CD4-positive, alpha-beta T cell treated with Interleukin-6 at 100 ng/mL for 8 hours (primary cell): ENCODE data around the gene ZNF439.
"Not testable (repeated sequence)": the region's sequence is repeated elsewhere in the genome, so short reads cannot be mapped to it uniquely, and the experiment has no call there.

Experiments used
- DNase-seq: peaks from one replicate; pipeline ENCODE4 v3.0.0-alpha.2; 2020; ENCODE audit warnings: mixed read lengths, low spot score

Gene ZNF439

GRCh38 chr19:11868188-11868587, 19.7 kb downstream of the ZNF439 start:
- no peak for DNase-seq

GRCh38 chr19:11872624-11873023, 24.1 kb downstream of the ZNF439 start:
- no peak for DNase-seq

DNA sequence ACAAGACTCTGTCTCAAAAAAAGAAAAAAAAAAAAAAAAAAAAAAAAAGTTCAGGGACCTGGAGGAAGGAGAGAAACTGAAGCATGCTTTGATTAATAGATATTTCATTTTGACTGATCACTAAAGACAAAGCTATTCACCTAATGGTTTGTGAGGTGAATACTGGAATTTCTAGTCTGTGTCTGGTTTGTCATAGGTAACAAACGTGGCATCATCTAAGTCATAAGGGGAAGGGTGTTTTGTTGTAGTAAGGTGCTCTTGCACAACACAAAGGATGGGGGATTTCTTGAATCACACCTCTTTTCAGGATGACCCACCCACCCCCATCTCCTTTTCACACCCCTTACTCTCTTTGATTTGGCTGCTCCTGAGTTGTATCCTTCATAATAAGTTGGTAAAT, 25.2 kb downstream of the ZNF439 start:
- DNase-seq: no peak

DNA sequence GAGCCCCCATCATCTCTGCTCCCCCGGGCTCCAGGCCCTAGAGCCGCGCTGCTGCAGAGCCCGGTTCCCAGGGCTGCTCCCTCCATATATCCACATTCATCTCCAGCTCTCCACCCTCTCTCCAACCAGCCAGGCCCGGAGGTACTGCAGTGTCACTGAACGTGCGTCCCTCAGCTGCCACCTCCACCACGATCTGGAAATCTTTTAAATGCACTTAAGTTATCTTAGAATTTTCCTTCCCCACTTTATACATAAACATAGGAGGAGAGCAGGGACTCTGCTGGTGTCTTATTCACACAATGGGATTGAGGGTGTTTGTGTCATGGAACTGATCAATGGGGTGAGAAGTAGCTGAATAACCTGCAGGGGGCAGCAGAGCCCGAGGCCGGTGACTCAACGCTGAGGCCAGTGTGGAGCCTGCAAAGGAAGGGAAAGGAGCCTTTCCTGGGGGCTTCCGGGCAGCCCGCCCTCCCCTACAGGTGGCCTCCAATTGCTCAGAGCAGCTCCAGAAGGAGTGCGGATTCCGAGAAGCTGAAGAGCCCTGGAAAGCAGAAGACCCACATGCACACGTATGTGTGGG, 31.3 kb downstream of the ZNF439 start:
- peak; percentile 7 for DNase-seq

DNA sequence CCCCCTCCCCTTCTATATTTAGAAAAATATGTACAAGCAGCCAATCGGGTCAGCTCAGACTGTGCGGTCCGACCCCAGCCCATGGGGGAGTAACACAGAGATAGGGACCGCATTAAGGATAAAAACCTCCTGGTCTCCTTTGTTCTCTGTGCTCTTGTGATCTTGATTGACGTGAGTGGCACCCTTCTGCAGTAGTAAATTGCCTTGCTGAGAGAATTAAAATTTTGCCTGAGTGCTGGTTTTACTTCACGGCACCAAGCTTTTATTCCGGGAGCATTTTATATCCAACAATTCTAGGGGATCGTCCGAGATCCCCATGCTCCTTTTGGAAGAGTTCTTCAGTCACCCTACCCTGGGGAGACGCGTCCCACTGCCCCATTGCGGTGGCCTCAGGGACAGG, 32.1 kb downstream of the ZNF439 start:
- no peak for DNase-seq

DNA sequence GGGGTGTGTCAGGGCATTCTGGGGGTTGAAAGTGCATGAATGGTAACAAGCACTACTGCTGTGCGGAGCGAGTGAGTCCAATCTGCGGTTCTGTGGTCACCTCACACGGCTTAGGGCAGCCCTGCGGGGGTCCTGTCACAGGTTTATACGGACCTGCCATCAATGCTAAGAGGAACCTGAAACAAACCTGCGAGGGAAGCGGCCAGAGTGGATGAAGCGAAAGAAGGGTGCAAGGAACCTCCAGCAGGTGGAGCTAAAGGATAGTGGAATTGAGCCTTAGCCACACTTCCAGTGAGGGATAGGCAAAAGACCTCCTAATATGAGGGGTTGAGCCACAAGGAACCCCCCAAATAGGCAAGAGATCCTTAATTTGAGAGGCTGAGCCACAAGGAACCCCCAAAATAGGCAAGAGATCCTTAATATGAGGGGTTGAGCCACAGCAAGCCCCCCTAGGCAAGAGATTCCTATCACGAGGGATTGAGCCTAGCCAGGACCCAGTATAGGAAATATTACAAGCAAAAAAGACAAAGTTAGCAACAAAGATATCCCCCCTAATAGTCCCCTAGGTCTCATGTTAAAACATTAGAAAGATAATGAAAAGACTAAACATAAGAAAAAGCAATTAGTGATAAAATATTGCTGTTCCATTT, 32.8 kb downstream of the ZNF439 start:
- peak; percentile 59 for DNase-seq

GRCh38 chr19:11882606-11883005, 34.1 kb downstream of the ZNF439 start:
- DNase-seq: no peak

DNA sequence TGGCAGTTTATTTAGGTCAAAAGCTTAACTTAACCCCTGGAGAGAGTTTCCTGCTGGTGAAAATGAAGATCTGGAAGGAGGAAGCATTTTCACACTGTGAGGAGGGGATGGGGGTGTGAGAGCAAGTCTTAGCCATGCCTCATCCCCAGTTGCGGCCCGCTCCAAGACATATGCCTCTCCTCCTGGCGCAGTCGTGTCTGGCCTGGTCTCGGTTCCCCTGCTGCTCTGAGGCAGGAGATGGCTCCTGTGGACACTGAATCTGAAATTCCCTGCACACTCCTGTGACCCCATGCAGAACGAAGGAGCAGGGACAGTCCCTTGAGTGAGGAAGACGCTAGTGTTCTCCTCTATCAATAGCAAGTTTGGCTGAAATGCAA, 38.7 kb downstream of the ZNF439 start:
- no peak for DNase-seq

GRCh38 chr19:11887611-11888531, 39.3 kb downstream of the ZNF439 start, which contains the start of gene ZNF69:
Gene ZNF69 (plus strand): TSS chr19:11887782. CDS start chr19:11887924, 142 bp downstream.
- DNase-seq: peak; percentile 44

DNA sequence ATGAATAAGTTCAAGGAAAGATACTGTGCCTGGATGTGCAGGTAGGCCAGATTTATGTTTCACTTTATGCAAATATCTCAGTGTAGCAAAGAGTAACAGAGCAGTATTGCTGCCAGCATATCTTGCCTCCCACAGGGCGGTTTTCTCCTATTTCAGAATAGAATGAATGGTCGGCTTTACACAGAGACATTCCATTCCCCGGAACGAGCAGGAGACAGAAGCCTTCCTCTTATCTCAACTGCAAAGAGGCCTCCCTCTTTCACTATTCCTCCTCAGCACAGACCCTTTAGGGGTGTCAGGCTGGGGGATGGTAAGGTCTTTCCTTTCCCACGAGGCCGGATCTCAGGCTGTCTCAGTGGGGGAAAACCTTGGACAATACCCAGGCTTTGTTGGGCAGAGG, 41.4 kb downstream of the ZNF439 start:
- DNase-seq: not testable (repeated sequence)

DNA sequence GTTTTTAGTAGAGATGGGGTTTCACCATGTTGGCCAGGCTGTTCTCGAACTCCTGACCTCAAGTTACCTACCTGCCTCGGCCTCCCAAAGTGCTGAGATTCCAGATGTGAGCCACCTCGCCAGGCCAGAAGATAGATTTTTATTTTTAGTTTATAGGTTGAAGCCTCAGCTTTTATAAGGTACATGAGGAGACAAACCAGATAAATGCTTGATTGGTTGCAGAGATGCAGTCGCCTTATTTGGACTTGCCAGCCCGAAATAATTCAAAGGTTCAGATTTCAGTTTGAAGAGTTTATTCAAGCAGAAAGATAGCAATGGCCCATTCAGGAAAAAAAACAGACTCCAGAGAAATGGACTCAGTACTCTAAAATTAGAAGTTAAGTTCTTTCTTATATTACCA, 42.1 kb downstream of the ZNF439 start:
- no peak for DNase-seq

- DNase-seq: no peak
Measured at GRCh38 chr19:11894851-11895250, 46.3 kb downstream of the ZNF439 start.

GRCh38 chr19:11902228-11902627, 53.7 kb downstream of the ZNF439 start:
- DNase-seq: no peak

DNA sequence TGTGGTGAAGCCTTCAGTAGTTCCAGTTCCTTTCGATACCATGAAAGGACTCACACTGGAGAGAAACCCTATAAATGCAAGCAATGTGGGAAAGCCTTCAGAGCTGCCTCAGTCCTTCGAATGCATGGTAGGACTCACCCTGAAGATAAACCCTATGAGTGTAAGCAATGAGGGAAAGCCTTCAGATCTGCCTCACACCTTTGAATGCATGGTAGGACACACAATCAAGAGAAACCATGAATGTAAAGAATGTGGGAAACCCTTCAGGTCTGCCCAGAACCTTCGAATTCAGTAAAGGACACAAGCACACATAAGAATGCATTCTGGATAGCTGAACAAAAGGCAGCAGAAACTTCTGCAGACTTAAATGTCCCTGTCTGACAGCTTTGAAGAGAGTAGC, 57.4 kb downstream of the ZNF439 start:
- no peak for DNase-seq

DNA sequence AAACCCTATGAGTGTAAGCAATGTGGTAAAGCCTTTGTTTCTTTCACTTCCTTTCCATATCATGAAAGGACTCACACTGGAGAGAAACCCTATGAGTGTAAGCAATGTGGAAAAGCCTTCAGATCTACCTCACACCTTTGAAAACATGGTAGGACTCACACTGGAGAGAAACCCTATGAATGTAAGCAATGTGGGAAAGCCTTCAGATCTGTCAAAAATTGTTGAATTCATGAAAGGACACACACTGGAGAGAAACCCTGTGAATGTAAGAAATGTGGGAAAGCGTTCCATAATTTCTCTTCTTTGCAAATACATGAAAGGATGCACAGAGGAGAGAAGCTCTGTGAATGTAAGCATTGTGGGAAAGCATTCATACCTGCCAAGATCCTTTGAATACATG, 63.4 kb downstream of the ZNF439 start:
- not testable (repeated sequence) for DNase-seq

DNA sequence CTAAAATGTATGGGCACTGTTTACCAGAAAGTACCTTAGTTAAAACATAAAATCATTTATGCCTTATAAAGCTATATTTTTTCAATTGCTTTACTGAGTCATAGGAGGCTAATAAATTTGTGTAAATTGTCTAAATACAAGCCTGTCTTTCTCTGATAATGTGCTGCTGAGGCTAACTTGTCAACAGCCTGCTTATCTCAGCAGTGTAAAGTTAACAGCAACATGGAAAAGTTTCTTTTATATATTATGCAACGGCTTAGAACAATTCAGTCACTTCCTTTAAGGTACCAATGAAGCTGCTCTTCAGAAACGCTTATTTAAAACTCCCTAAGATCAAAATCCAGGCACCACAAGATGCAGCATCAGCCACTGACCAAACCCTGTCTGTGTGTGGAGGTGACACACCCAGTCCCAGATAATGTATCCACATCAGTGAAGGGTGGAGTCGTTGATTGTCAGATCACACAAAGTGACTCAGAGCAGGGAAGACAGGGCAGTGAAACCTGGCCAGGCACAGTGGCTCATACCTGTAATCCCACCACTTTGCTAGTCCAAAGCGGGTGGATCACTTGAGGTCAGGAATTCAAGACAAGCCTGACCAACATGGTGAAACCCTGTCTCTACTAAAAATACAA, 66.0 kb downstream of the ZNF439 start:
- DNase-seq: not testable (repeated sequence)
